Activated T-cell treated with anti-CD3 and anti-CD28 coated beads for 4 hours (primary cell): Measurements from ENCODE around the gene ZNF333.

Experiments used
- DNase-seq: peaks from one replicate; pipeline ENCODE4 v3.0.0-alpha.2; 2020

ZNF333 gene

DNA sequence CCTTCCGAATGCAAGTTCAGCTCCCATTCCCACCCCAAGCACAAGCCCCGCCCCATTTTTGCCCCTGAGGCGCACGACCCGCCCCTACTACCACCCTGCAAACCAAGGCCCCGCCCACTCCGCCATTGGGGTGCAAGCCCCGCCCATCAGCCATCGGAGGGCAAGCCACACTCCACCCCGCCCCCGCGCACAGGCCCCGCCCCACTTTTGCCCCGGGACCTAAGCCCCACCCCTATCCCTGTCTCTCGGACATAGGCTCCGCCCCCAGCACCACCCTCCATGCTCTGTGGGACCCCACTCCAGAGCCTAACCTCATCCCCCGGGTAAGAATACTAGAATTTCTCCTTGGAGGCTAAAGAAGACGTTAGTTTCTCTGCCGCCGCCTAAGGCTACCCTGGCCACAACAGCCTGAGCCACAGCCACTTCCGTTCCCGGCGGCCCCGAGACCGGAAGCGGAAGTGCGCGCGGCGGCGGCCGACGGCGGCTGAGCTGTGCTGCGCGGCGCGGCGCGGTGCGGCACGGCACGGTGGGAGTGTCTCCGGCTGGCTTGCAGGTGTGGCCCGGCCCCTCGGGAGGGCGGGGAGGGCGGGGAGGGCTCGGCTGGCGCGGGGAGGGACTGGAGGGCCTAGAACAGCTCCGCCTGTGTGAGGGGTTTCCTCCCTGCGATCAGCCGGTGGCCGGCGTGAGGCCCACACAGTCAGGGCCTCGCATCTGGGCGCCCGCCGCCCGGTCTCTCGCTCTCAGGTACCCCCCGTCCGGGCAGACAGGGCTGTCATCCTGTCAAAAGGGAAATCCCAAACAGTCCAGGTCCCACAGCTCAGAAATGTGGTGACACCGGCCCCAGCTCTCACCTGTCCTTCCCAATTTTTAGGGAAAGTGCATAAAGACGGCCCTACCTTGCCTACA is at the start of gene ZNF333:
Gene ZNF333, plus strand, starts transcription at position 451 of the 906 bp plus-strand sequence. CDS start 3,444 bp downstream, outside the sequence.
- DNase-seq = peak; percentile 100

DNA sequence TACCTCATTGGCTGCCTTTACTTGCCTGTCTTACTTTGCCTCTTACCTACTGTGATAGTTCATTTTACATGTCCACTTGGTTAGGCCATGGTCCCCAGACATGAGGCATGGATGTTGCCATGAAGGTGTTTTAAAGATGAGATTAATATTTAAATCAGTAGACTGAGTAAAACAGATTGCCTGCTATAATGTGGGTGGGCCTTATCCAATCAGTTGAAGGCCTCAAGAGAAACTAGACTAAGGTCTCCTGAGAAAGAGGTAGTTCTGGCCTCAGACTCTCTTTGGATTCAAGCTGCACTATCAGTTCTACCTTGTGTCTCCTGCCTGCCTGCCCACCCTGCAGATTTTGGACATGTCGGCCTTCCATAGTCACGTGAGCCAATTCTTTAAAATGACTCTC is 41.3 kb upstream of the ZNF333 start:
- no peak for DNase-seq

DNA sequence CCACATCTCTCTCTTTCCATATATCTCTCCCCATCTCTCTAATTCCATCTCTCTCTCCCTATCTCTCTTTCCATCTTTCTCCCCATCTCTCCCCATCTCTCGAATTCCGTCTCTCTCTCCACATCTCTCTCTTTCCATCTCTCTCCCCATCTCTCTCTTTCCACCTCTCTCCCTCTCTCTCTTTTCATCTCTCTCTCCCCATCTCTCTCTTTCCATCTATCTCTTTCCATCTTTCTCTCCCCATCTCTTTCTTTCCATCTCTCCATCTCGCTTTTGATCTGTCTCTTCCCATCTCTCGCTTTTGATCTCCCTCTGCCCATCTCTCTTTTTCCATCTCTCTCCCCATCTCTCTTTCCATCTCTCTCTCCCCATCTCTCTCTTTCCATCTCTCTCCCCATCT is 40.8 kb upstream of the ZNF333 start:
- no peak for DNase-seq

- DNase-seq = no peak
These were observed 39.7 kb upstream of the ZNF333 start for GRCh38 chr19:14650161-14650560.

GRCh38 chr19:14654786-14655560 is 34.9 kb upstream of the ZNF333 start:
- DNase-seq = no peak

- no peak for DNase-seq
These were observed 34.1 kb upstream of the ZNF333 start for GRCh38 chr19:14655726-14656125.

- DNase-seq = no peak
These were observed 29.9 kb upstream of the ZNF333 start for GRCh38 chr19:14659874-14660489.

DNA sequence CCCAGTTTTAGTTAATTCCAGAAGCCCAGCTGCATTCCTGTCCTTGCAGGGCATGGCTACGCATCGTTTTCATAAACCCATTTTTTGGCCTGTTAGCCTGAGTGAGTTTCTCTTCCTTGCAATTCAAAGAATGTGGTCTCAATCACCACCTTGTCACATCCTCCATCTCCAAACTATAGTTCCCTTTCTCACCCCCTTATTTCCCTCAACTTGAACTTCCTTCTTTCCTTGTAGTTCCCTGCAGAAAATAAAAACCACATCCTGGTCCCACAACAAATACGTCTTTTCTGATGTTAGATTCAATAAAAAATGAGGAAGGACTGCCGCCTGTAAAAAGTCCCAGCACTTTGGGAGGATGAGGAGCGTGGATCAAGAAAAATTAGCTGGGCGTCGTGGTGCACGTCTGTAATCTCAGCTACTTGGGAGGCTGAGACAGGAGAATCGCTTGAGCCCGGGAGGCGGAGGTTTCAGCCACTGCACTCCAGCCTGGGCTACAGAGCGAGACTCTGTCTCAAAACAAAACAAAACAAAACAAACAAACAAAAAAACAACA is 28.4 kb upstream of the ZNF333 start:
- no peak for DNase-seq

GRCh38 chr19:14669940-14670339 is 19.9 kb upstream of the ZNF333 start:
- no peak for DNase-seq

- DNase-seq = no peak
These were observed 19.4 kb upstream of the ZNF333 start for GRCh38 chr19:14670408-14670807.

GRCh38 chr19:14672188-14672872 is 17.5 kb upstream of the ZNF333 start:
- no peak for DNase-seq

GRCh38 chr19:14673088-14673487 is 16.8 kb upstream of the ZNF333 start:
- no peak for DNase-seq

DNA sequence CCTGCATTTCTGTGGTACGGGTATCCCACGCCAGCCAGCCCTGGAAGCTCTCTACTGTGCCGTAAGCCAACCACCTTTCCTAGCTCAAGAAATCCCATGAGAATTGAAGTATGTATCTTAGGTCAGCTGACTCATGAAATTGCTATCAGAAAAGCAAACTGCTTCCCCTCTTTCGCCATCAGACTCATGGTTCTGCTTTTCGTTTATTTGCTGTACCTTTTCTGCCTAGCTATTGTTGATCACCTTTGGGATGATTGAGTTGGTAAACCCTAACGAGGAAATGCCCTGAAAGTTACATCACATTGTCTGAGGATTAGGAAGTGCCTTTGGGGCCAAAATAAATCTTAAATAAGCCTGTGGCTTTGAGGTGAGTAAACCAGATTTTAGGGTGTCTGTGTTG is 15.1 kb upstream of the ZNF333 start, which contains the start of gene ADGRE3:
Gene ADGRE3, minus strand, starts transcription at position 81 of the 400 bp plus-strand sequence. Its CDS starts 74 bp downstream, at position 7.
- no peak for DNase-seq

GRCh38 chr19:14676762-14677161 is 13.1 kb upstream of the ZNF333 start:
- DNase-seq = no peak

DNA sequence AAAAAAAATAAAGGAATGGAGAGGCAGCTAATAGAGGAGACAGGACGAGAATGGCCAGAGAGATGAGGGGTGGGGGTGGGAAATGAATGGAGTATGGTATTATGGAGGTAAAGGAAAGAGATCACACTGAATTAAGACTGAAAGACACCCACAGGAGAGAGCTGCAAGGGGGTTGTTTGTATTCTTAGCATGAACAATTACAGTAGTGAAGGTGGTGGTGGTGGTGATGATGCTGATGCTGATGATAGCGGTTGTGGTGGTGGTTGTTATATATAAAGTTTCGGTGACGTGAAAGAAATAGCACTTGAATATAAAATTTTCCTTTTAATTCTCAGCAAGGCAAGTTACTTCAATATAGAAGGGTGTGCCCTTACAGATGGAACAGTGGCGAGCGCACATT is 12.4 kb upstream of the ZNF333 start:
- DNase-seq = no peak

DNA sequence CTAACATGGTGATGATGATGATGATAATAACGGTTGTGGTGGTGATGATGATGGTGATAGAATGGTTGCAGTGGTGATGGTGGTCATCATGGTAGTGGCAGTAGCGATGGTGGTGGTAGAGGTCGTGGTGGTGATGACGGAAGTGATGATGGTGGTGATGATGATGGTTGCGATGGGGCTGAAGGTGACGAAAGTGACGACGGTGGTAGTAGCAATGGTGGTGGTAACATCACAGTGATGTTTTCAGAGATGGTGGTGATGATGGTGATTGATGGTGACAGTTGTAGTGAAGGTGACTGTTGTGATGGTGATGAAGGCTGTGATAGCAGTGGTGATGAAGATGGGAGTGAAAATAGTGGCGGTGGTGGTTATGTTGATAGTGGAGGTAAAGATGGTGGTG is 11.6 kb upstream of the ZNF333 start:
- DNase-seq = no peak

- no peak for DNase-seq
These were observed 7.8 kb upstream of the ZNF333 start for GRCh38 chr19:14682084-14682483.

DNA sequence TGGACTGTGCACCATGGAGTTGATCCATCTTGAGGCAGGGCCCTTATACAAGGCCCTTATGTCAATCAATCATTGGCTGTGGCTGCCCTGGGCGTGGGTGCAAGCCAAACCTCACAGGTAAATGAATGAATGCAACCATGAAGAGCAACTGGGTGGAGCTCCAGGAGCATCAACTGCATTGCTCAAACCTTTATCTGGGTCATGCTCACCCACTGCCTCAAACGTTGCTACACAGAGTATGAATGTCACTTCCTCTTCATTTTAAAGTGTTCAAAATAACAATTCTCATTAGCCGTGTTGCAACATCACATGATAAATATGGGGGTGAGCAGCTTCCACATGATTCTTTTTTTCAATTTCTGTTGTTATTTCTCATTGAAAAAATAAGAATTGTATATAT is 6.4 kb upstream of the ZNF333 start:
- DNase-seq = no peak

- DNase-seq = no peak
These were observed 3.4 kb upstream of the ZNF333 start for GRCh38 chr19:14686411-14686810.

DNA sequence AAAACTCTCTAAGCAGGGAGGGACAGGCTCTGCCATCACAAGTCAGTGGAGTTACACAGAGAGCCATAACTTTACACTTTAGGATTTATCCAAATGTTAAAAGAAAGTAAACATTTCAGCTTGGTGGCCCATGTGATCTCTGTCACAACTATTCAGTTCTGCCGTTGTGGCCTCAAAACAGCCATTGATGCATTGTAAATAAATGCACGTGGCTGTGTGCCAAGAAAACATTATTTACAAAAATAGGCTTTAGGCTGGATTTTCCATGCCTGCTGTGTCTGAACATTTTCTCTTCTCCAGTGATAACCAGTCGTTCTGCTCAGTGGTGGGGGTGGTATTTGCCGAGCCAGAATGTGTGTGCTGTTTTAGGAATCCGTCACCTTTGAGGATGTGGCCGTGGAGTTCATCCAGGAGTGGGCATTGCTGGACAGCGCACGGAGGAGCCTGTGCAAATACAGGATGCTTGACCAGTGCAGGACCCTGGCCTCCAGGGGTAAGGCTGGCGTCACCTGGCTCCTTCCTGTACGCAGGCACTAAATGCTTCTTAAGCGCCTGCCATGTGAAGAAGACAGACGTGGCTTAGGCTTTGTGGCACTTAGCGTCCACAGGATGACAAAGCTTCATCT is 4.9 kb downstream of the ZNF333 start:
- no peak for DNase-seq

- DNase-seq = no peak
These were observed 5.6 kb downstream of the ZNF333 start for GRCh38 chr19:14695471-14695870.

DNA sequence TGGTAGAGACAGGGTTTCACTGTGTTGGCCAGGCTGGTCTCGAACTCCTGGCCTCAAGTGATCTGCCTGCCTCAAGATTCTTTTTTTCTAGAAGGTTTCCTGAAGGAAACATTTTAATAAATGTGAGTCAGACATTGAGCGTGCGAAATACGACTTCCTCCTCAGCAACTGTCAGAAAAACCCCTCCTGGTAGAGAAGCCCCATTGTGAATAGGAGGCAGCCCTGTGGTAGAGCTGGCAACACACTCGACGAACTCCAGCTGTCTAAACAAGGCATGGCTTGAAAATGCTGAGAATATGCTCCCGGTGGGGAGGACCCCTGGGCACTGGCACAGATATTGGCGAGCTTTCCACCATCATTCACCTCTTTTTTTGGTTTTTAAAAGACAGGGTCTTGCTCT is 9.8 kb downstream of the ZNF333 start:
- DNase-seq = no peak
